Neural crest cell (in vitro differentiated cells): ENCODE results near the gene KDM5B. TPM values are rescaled to one million over a fixed set of nuclear protein-coding genes. Genes with fewer than 3 reads are reported as not detected.
A peak's percentile ranks its signal among the peaks of the same experiment; 100 is the strongest.

ENCODE experiments used
- DNase-seq: peaks from one replicate; pipeline ENCODE4 v3.0.0; 2021; ENCODE audit warnings: low read depth, mixed read lengths, low spot score
- H3K27ac Mint-ChIP-seq: one replicate; pipeline ENCODE4 v1.8.0; 2021; ENCODE audit warnings: mild to moderate bottlenecking, mixed read lengths; ENCODE audit not compliant: unreplicated experiment
- H3K27me3 Mint-ChIP-seq: 2 replicates; pipeline ENCODE4 v1.8.0; 2021; ENCODE audit warnings: low read depth, mild to moderate bottlenecking, mixed read lengths
- H3K36me3 Mint-ChIP-seq: 2 replicates; pipeline ENCODE4 v1.8.0; 2021; ENCODE audit warnings: low read depth, mild to moderate bottlenecking, mixed read lengths
- H3K4me1 Mint-ChIP-seq: 2 replicates; pipeline ENCODE4 v1.8.0; 2021; ENCODE audit warnings: mixed read lengths
- H3K4me3 Mint-ChIP-seq: one replicate; pipeline ENCODE4 v1.8.0; 2021; ENCODE audit warnings: mild to moderate bottlenecking, mixed read lengths
- H3K9me3 Mint-ChIP-seq: 2 replicates; pipeline ENCODE4 v1.8.0; 2021; ENCODE audit warnings: mixed read lengths
- CTCF ChIP-seq: fragments of 200-600 bp; sonication (generic); conservative IDR thresholded peaks from 2 replicates; pipeline ENCODE4 v1.5.0; 2021; ENCODE audit warnings: antibody characterized with exemption, mild to moderate bottlenecking
- long read RNA-seq: library from polyadenylated mRNA; unstranded; transcript quantifications from one replicate; pipeline ENCODE4 v2.0.0, GENCODE V29; 2020
- total RNA-seq: library from RNA; stranded (reverse); gene quantifications from 2 replicates; pipeline ENCODE4 v1.2.1, GENCODE V29; 2021

Gene KDM5B
- total RNA-seq, result 158 TPM in 2 replicates
- long read RNA-seq, full-length matches to known transcripts, result 41 of 190 reads
- long read RNA-seq, partial matches to known transcripts, result 139 of 190 reads
- long read RNA-seq, other reads (novel, unspliced or antisense), result 10 of 190 reads

- peak within 1 kb of the TSS; percentile 7 for H3K27ac Mint-ChIP-seq
- DNase-seq, result peak; percentile 69
- H3K4me3 Mint-ChIP-seq, result peak within 1 kb of the TSS; percentile 87
- peaks cover 60% of the 10 kb centered on the region for H3K4me1 Mint-ChIP-seq
- H3K36me3 Mint-ChIP-seq, result peaks cover 7% of the 10 kb centered on the region
- no peak for TF ChIP-seq CTCF
- H3K27me3 Mint-ChIP-seq, result peaks cover 20% of the 10 kb centered on the region
- H3K9me3 Mint-ChIP-seq, result no peaks in the 10 kb centered on the region
Measured at GRCh38 chr1:202807926-202808757, at the start of gene KDM5B. KDM5B (minus strand) TSS chr1:202808421; CDS start chr1:202808305, 116 bp downstream.

- peak overlapping the region; percentile 56 for H3K4me3 Mint-ChIP-seq
- DNase-seq, result no peak
- peaks cover 19% of the 10 kb centered on the region for H3K36me3 Mint-ChIP-seq
- H3K27me3 Mint-ChIP-seq, result no peaks in the 10 kb centered on the region
- peaks cover 17% of the 10 kb centered on the region for H3K4me1 Mint-ChIP-seq
- H3K27ac Mint-ChIP-seq, result no peak overlapping the region
- no peak for TF ChIP-seq CTCF
- H3K9me3 Mint-ChIP-seq, result no peaks in the 10 kb centered on the region
Measured at GRCh38 chr1:202857136-202857610, 49.0 kb upstream of the KDM5B start.

- no peak overlapping the region for H3K27ac Mint-ChIP-seq
- no peak for DNase-seq
- no peak for TF ChIP-seq CTCF
- H3K36me3 Mint-ChIP-seq, result peaks cover 19% of the 10 kb centered on the region
- H3K27me3 Mint-ChIP-seq, result no peaks in the 10 kb centered on the region
- H3K4me1 Mint-ChIP-seq, result peaks cover 12% of the 10 kb centered on the region
- H3K4me3 Mint-ChIP-seq, result peak overlapping the region; percentile 6
- no peaks in the 10 kb centered on the region for H3K9me3 Mint-ChIP-seq
Measured at GRCh38 chr1:202856014-202856413, 47.8 kb upstream of the KDM5B start.

GRCh38 chr1:202854787-202855186 is 46.6 kb upstream of the KDM5B start:
- Mint-ChIP-seq H3K27me3 (no peaks in the 10 kb centered on the region), H3K4me1 (peaks cover 8% of the 10 kb centered on the region), H3K36me3 (peaks cover 21% of the 10 kb centered on the region), H3K9me3 (no peaks in the 10 kb centered on the region), H3K4me3 (no peak overlapping the region), H3K27ac (no peak overlapping the region)
- no peak for DNase-seq
- TF ChIP-seq CTCF, result no peak

GRCh38 chr1:202852163-202852904 is 44.1 kb upstream of the KDM5B start:
- Mint-ChIP-seq H3K4me1 (peaks cover 12% of the 10 kb centered on the region), H3K9me3 (no peaks in the 10 kb centered on the region), H3K36me3 (peaks cover 17% of the 10 kb centered on the region), H3K4me3 (peak overlapping the region; percentile 17), H3K27me3 (no peaks in the 10 kb centered on the region), H3K27ac (no peak overlapping the region)
- DNase-seq, result peak; percentile 47
- peak; percentile 69 for TF ChIP-seq CTCF
